GM12878 (cell line): Measurements from ENCODE around the gene CSTF1.

Experiments
- HDAC2 ChIP-seq: fragments of 200-600 bp; sonication (generic); IDR thresholded peaks from 2 replicates; pipeline ENCODE4 v1.6.1; 2017
- POLR2A ChIP-seq: IDR thresholded peaks from 2 replicates; pipeline ENCODE4 v1.6.1; 2011; ENCODE audit warnings: low read depth, mild to moderate bottlenecking, low read length

DNA sequence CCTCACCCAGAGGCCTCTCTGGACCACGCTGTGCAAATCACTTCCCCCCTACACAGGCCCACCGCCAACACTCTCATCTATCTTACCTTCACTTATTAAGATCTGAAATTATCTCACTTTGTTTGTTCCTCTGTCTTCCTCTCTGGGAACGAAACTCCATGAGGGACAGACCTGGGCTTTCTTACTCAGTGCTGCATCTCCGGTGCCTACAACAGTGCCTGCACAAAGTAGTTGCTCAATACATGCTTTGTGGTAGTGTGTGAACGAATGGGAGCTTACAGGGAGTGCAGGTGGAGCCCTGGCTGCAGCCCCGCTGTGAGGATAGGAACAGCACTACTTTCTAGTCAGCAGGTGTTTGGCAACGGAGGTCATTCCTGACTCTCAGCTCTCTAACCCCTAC is 25.0 kb downstream of the CSTF1 start:
- TF ChIP-seq HDAC2 (no peak), POLR2A (no peak)
